ENCODE results near the gene ARAP2.

- TF ChIP-seq, protein P1, sequence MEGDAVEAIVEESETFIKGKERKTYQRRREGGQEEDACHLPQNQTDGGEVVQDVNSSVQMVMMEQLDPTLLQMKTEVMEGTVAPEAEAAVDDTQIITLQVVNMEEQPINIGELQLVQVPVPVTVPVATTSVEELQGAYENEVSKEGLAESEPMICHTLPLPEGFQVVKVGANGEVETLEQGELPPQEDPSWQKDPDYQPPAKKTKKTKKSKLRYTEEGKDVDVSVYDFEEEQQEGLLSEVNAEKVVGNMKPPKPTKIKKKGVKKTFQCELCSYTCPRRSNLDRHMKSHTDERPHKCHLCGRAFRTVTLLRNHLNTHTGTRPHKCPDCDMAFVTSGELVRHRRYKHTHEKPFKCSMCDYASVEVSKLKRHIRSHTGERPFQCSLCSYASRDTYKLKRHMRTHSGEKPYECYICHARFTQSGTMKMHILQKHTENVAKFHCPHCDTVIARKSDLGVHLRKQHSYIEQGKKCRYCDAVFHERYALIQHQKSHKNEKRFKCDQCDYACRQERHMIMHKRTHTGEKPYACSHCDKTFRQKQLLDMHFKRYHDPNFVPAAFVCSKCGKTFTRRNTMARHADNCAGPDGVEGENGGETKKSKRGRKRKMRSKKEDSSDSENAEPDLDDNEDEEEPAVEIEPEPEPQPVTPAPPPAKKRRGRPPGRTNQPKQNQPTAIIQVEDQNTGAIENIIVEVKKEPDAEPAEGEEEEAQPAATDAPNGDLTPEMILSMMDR (IDR thresholded peaks at IDR 0.05), result no peak
- no peak for TF ChIP-seq POLR2A (IDR thresholded peaks at IDR 0.05)
Observed at GRCh38 chr4:36280555-36280954, 36.2 kb upstream of the ARAP2 start.
